NB4 (cell line): Measurements from ENCODE around the gene GCK.

Source experiments
- DNase-seq: peaks from one replicate; pipeline ENCODE4 v3.0.0; 2010; ENCODE audit warnings: low read depth
- H3K4me3 ChIP-seq: one replicate; pipeline ENCODE4 v1.5.1; 2011; ENCODE audit warnings: mild to moderate bottlenecking, low read depth, low read length, moderate library complexity
- CTCF ChIP-seq: IDR thresholded peaks from one replicate; pipeline ENCODE4 v1.5.1; 2012; ENCODE audit warnings: low read depth, low read length
- MAX ChIP-seq: IDR thresholded peaks from 2 replicates; pipeline ENCODE4 v1.6.1; 2011; ENCODE audit warnings: low read depth, low read length
- MYC ChIP-seq: IDR thresholded peaks from 2 replicates; pipeline ENCODE4 v1.6.1; 2011; ENCODE audit warnings: low read depth, low read length
- POLR2A ChIP-seq: IDR thresholded peaks from 2 replicates; pipeline ENCODE4 v1.6.1; 2011; ENCODE audit warnings: mild to moderate bottlenecking; ENCODE audit not compliant: insufficient read length; ENCODE audit errors: extremely low read depth

Gene GCK

GRCh38 chr7:44121761-44122420 lies 67.3 kb downstream of the GCK start:
- peak overlapping the region; percentile 98 for H3K4me3 ChIP-seq
- TF ChIP-seq MYC = no peak
- no peak for TF ChIP-seq POLR2A

GRCh38 chr7:44120395-44120794 lies 68.8 kb downstream of the GCK start:
- no peak for DNase-seq
- no peak overlapping the region for H3K4me3 ChIP-seq
- TF ChIP-seq MYC = no peak
- TF ChIP-seq MAX = no peak
- no peak for TF ChIP-seq POLR2A
- TF ChIP-seq CTCF = no peak

More at GRCh38 chr7:44121761-44122420, 67.3 kb downstream of the GCK start:
- no peak for DNase-seq

GRCh38 chr7:44119829-44120380 lies 69.3 kb downstream of the GCK start:
- TF ChIP-seq MAX (no peak), MYC (no peak), CTCF (no peak), POLR2A (no peak)

GRCh38 chr7:44117801-44118429 lies 71.3 kb downstream of the GCK start:
- H3K4me3 ChIP-seq = no peak overlapping the region
- DNase-seq = no peak
- TF ChIP-seq MAX (no peak), POLR2A (no peak), MYC (no peak), CTCF (no peak)

More at GRCh38 chr7:44119829-44120380, 69.3 kb downstream of the GCK start:
- no peak overlapping the region for H3K4me3 ChIP-seq
- no peak for DNase-seq

GRCh38 chr7:44116789-44117666 lies 72.2 kb downstream of the GCK start:
- no peak for TF ChIP-seq CTCF
- no peak for TF ChIP-seq MAX
- no peak for TF ChIP-seq MYC
- TF ChIP-seq POLR2A = no peak
- H3K4me3 ChIP-seq = no peak overlapping the region
- DNase-seq = no peak
